Trophoblast cell (in vitro differentiated cells and primary cell): ENCODE data around the gene NKX6-2.

ENCODE experiments used
- DNase-seq, 2 donors: peaks; one replicate each; pipeline ENCODE4 v3.0.0-alpha.2; 2016
- H2AFZ ChIP-seq: 2 replicates; pipeline ENCODE4 v1.6.1; 2013; ENCODE audit warnings: low read length, moderate library complexity, mild to moderate bottlenecking; ENCODE audit not compliant: insufficient read depth, poor library complexity
- H2AK5ac ChIP-seq: 2 replicates; pipeline ENCODE4 v1.6.1; 2013; ENCODE audit warnings: mild to moderate bottlenecking, low read length
- H2BK120ac ChIP-seq: 2 replicates; pipeline ENCODE4 v1.6.1; 2013; ENCODE audit warnings: low read length, mild to moderate bottlenecking, moderate library complexity; ENCODE audit not compliant: insufficient read depth, poor library complexity
- H2BK12ac ChIP-seq: 2 replicates; pipeline ENCODE4 v1.6.1; 2013; ENCODE audit warnings: mild to moderate bottlenecking, low read length, moderate library complexity
- H2BK5ac ChIP-seq: 2 replicates; pipeline ENCODE4 v1.6.1; 2013; ENCODE audit warnings: low read length, low read depth, moderate library complexity, mild to moderate bottlenecking; ENCODE audit not compliant: poor library complexity
- H3K14ac ChIP-seq: 2 replicates; pipeline ENCODE4 v1.6.1; 2013; ENCODE audit warnings: mild to moderate bottlenecking, low read length
- H3K18ac ChIP-seq: 2 replicates; pipeline ENCODE4 v1.6.1; 2013; ENCODE audit warnings: mild to moderate bottlenecking, low read length
- H3K23ac ChIP-seq: 2 replicates; pipeline ENCODE4 v1.6.1; 2013; ENCODE audit warnings: low read length
- H3K27ac ChIP-seq: 2 replicates; pipeline ENCODE4 v1.5.1; 2013; ENCODE audit warnings: low read depth, mild to moderate bottlenecking, inconsistent platforms, low read length, moderate library complexity
- H3K27me3 ChIP-seq: 2 replicates; pipeline ENCODE4 v1.6.1; 2013; ENCODE audit warnings: inconsistent platforms, mild to moderate bottlenecking, low read length, moderate library complexity; ENCODE audit not compliant: insufficient read depth
- H3K36me3 ChIP-seq, 2 experiments: 1 replicate in 1 of 2; 2 replicates in 1 of 2; pipeline ENCODE4 v1.6.1; 2013; ENCODE audit warnings: low read length in 2 of 2, mild to moderate bottlenecking in 2 of 2, moderate library complexity in 1 of 2; ENCODE audit not compliant: insufficient read depth in 2 of 2, control insufficient read depth in 1 of 2
- H3K4ac ChIP-seq: 2 replicates; pipeline ENCODE4 v1.6.1; 2013; ENCODE audit warnings: low read depth, mild to moderate bottlenecking, low read length, moderate library complexity
- H3K4me1 ChIP-seq, 2 experiments: 1 replicate in 1 of 2; 2 replicates in 1 of 2; pipeline ENCODE4 v1.6.1; 2013; ENCODE audit warnings: low read length in 2 of 2, mild to moderate bottlenecking in 2 of 2, moderate library complexity in 1 of 2; ENCODE audit not compliant: insufficient read depth in 2 of 2, control insufficient read depth in 1 of 2
- H3K4me2 ChIP-seq: 2 replicates; pipeline ENCODE4 v1.6.1; 2013; ENCODE audit warnings: inconsistent platforms, mild to moderate bottlenecking, low read length, moderate library complexity
- H3K4me3 ChIP-seq: 2 replicates; pipeline ENCODE4 v1.5.1; 2013; ENCODE audit warnings: mild to moderate bottlenecking, low read depth, low read length, inconsistent platforms
- H3K79me1 ChIP-seq: one replicate; pipeline ENCODE4 v1.6.1; 2013; ENCODE audit warnings: low read length
- H3K79me2 ChIP-seq: 2 replicates; pipeline ENCODE4 v1.6.1; 2013; ENCODE audit warnings: low read length, mild to moderate bottlenecking; ENCODE audit not compliant: control insufficient read depth, insufficient read depth, poor library complexity
- H3K9ac ChIP-seq: 2 replicates; pipeline ENCODE4 v1.6.1; 2013; ENCODE audit warnings: mild to moderate bottlenecking, low read length
- H3K9me3 ChIP-seq: 2 replicates; pipeline ENCODE4 v1.6.1; 2013; ENCODE audit warnings: low read depth, mild to moderate bottlenecking, control low read depth, inconsistent platforms, low read length; ENCODE audit not compliant: insufficient read depth
- H4K12ac ChIP-seq: 2 replicates; pipeline ENCODE4 v1.6.1; 2013; ENCODE audit warnings: low read depth, mild to moderate bottlenecking, low read length, moderate library complexity
- H4K8ac ChIP-seq: 2 replicates; pipeline ENCODE4 v1.6.1; 2013; ENCODE audit warnings: low read depth, mild to moderate bottlenecking, low read length, moderate library complexity
- H4K91ac ChIP-seq: one replicate; pipeline ENCODE4 v1.6.1; 2013; ENCODE audit warnings: low read depth, mild to moderate bottlenecking, low read length, moderate library complexity
- WGBS: extraction: QIAGEN DNeasy Blood & Tissue Kit; methylation state at CpG from one replicate; pipeline ENCODE4 v1.1.7; 2013; ENCODE audit warnings: missing lambda C conversion rate; ENCODE audit not compliant: insufficient read length, insufficient coverage; ENCODE audit errors: extremely low coverage; 5-methylcytosine and 5-hydroxymethylcytosine counted together

Gene NKX6-2

DNA sequence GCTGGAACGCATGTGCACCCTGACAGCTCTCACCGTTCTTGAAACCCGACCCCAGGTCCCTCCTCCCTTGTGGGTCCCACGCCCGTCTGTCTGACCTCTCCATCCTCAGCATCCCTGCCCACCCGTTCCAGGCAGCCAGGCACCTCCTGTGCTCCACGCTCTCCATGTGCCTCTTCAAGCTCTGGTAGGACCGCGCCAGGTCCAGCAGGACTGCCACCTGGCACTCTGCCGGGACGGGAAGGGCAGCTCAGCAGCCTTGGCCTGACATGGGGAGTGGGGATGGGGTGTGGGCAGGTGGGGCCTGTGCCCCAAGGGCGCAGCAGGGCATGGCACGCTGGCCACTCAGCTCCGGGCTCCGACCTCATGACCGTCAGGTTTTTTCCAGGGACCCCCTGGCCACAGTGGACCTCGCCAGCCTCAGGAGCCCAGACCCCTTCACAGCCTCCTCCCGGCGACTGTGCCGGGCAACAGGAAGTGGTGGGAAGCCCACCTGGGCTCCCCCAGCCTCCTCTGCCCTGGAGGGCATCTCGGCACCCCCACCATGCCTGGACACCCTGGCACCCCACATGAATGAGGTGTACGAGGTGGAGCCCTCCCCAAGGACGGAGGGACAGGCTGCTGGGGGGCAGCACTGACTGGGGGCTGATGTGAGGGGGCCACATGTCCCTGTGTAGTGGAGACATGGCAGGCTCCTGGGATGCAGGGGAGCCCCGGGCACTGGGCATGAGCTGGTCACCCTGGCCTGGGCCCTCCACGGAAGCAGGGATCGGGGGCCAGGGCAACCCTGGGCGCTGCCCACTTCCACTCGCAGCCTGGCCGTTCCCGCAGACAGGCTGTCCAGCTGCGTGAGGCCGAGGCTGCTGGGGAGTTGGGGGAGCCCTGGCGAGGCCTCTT, 25.1 kb upstream of the NKX6-2 start:
- DNase-seq, result no peak
- H3K4me1 ChIP-seq, result no peaks in the 10 kb centered on the region
- no peak overlapping the region for H3K18ac ChIP-seq
- H3K9me3 ChIP-seq, result peaks cover 8% of the 10 kb centered on the region
- H2BK120ac ChIP-seq, result no peak overlapping the region
- H3K14ac ChIP-seq, result no peak overlapping the region
- WGBS, result no CpG with 5 or more reads among the region's 33 CpGs
- H3K23ac ChIP-seq, result no peak overlapping the region
- no peaks in the 10 kb centered on the region for H3K79me1 ChIP-seq
- no peak overlapping the region for H3K27ac ChIP-seq
- H3K9ac ChIP-seq, result no peak overlapping the region
- no peaks in the 10 kb centered on the region for H3K79me2 ChIP-seq
- H2BK5ac ChIP-seq, result no peak overlapping the region
- H3K4me3 ChIP-seq, result no peak overlapping the region
- no peak overlapping the region for H3K4ac ChIP-seq
- H2AFZ ChIP-seq, result no peak overlapping the region
- H4K8ac ChIP-seq, result no peak overlapping the region
- peaks cover 2% of the 10 kb centered on the region for H3K27me3 ChIP-seq
- H4K12ac ChIP-seq, result no peak overlapping the region
- no peak overlapping the region for H2BK12ac ChIP-seq
- no peak overlapping the region for H4K91ac ChIP-seq
- H3K4me2 ChIP-seq, result no peak overlapping the region
- no peaks in the 10 kb centered on the region for H3K36me3 ChIP-seq
- H2AK5ac ChIP-seq, result no peak overlapping the region

DNA sequence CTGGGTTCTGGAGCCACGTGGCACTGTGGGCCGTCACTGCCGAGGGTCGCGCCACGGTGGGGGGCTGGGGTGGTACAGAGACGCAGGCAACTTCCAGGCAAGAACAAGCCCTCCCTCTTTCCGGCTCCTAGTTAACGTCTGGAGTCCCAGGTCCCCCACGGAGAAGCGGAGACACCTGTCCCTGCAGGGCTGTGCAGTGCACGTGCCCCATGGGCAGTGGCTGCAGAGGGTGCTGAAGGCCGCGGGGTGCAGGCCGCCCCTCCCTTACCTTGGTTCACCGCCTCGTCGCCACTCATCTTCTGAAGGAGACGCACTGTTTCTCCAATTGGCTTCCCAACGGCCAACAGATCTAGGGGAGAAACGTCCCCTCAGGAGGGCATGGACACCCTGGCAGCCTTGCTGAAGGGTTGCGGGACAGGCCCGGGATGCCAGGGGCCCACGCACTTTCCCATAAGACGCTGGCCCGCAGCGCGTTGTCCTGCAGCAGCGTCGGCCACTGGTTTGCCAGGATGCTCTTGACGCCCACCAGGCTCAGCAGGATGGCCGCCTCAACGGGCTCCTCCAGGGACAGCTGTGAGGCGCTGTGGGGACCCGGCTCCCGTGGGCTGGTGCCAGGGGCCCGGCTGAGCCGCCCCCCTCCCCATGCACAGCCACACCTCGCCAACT, 24.3 kb upstream of the NKX6-2 start:
- H3K9ac ChIP-seq, result no peak overlapping the region
- H2BK120ac ChIP-seq, result no peak overlapping the region
- H2AFZ ChIP-seq, result no peak overlapping the region
- H3K79me2 ChIP-seq, result no peaks in the 10 kb centered on the region
- no peaks in the 10 kb centered on the region for H3K4me1 ChIP-seq
- H2BK12ac ChIP-seq, result no peak overlapping the region
- no peak overlapping the region for H2BK5ac ChIP-seq
- DNase-seq, result no peak
- H4K8ac ChIP-seq, result no peak overlapping the region
- H4K12ac ChIP-seq, result no peak overlapping the region
- no peaks in the 10 kb centered on the region for H3K36me3 ChIP-seq
- no peak overlapping the region for H3K14ac ChIP-seq
- H2AK5ac ChIP-seq, result no peak overlapping the region
- H3K4me3 ChIP-seq, result no peak overlapping the region
- no CpG with 5 or more reads among the region's 39 CpGs for WGBS
- no peak overlapping the region for H3K4ac ChIP-seq
- H3K9me3 ChIP-seq, result peaks cover 8% of the 10 kb centered on the region
- peaks cover 2% of the 10 kb centered on the region for H3K27me3 ChIP-seq
- H3K27ac ChIP-seq, result no peak overlapping the region
- no peak overlapping the region for H3K18ac ChIP-seq
- no peak overlapping the region for H4K91ac ChIP-seq
- H3K79me1 ChIP-seq, result no peaks in the 10 kb centered on the region
- H3K23ac ChIP-seq, result no peak overlapping the region
- H3K4me2 ChIP-seq, result no peak overlapping the region

DNA sequence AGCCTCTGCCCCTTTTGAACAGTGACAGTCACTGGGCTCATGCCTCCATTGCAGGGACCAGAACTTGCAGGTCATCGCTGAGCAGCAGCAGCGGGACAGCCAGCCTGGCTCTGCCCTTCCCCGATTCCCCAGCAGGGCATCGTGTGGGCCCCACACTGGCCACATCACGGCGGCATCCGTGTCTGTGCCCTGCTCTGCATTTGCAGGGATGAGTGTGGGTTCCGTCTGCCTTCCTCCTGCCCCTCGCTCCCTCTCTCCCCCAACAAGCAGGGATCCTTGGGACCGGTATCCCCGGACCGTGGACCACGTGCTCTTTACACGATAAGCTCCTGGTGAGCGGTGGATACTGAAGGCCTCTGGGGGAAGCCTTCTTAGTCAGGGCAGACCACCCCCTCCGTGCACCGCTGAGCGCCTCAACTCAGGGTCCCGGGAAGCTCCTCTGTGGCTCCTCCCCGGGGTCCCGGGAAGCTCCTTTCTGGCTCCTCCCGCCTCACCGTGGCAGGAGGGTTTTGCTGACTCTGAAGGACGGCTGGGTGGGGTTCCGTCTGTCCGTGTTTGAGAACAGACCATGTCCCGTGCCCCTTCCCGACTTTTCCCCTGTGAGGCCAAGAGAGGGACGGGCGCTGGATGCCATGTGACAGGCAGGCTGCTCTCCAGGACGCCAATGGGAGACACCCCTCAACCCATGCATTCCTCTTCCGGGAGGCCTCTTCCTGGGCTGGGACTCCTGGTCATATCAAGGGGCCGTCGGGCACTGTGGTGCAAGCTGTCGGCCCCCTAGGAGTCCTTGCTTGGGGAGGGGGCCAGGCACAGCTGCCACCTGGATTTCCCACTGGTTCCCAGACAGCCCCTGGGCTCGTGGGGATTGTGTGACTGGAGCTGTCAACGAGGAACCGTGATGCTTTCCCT, 23.5 kb upstream of the NKX6-2 start:
- no peak overlapping the region for H4K91ac ChIP-seq
- no peak overlapping the region for H4K8ac ChIP-seq
- no peak overlapping the region for H2AK5ac ChIP-seq
- no peak overlapping the region for H3K4me2 ChIP-seq
- no peak overlapping the region for H3K23ac ChIP-seq
- H3K9me3 ChIP-seq, result peaks cover 8% of the 10 kb centered on the region
- no peaks in the 10 kb centered on the region for H3K27me3 ChIP-seq
- no peak overlapping the region for H3K4ac ChIP-seq
- no CpG with 5 or more reads among the region's 38 CpGs for WGBS
- H4K12ac ChIP-seq, result no peak overlapping the region
- no peak overlapping the region for H2AFZ ChIP-seq
- DNase-seq, result no peak
- no peak overlapping the region for H3K14ac ChIP-seq
- no peak overlapping the region for H2BK12ac ChIP-seq
- H3K9ac ChIP-seq, result no peak overlapping the region
- no peak overlapping the region for H2BK120ac ChIP-seq
- H3K36me3 ChIP-seq, result no peaks in the 10 kb centered on the region
- no peaks in the 10 kb centered on the region for H3K79me1 ChIP-seq
- no peak overlapping the region for H3K18ac ChIP-seq
- no peak overlapping the region for H2BK5ac ChIP-seq
- H3K4me1 ChIP-seq, result no peaks in the 10 kb centered on the region
- H3K79me2 ChIP-seq, result no peaks in the 10 kb centered on the region
- no peak overlapping the region for H3K4me3 ChIP-seq
- H3K27ac ChIP-seq, result no peak overlapping the region

DNA sequence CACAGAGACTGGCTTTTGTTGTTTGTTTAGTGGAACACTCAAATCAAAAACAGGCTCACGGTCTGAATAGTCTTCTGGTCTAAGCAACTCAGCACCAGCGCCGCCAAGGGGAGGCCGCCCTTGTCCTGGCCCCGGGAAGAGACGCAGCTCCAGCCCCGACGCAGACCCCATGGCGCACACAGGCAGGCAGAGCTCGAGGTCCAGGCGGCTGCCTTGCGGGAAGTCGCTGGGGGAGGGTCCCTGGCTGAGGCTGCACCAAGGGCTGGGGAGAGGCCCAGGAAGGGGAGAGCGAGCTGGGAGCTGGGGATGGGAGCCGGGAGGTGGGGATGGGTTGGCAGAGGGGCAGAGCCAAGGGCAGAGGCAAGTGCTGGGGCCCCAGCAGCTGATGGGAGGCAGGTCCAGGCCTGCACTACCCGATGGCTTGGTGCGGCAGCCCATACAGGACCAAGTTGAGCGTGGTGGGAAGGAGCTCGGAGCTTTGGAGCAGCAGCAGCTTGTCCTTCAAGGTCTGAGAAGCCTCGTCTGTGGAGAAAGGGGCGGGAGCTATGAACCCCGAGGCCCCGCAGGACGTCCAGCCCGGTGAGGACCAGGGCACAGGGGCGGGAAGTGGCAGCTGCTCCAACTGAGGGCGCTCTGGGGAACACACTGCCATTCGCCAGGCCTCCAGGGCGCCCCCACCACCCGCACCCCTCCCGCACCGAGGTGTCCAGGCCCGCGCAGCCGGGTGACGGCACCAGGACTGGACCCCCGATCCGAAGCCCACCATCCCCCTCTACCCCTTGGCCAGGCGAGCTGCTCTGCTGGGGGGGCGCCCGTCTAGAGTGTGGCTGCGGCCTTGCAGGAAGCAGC, 22.7 kb upstream of the NKX6-2 start:
- H3K27ac ChIP-seq, result no peak overlapping the region
- no CpG with 5 or more reads among the region's 42 CpGs for WGBS
- H3K14ac ChIP-seq, result no peak overlapping the region

More for the DNA sequence above, 22.7 kb upstream of the NKX6-2 start:
- Histone ChIP-seq H3K36me3 (no peaks in the 10 kb centered on the region), H3K4ac (no peak overlapping the region), H3K9me3 (peaks cover 8% of the 10 kb centered on the region), H2BK12ac (no peak overlapping the region), H4K8ac (no peak overlapping the region), H3K27me3 (no peaks in the 10 kb centered on the region), H2BK5ac (no peak overlapping the region), H2BK120ac (no peak overlapping the region), H3K4me1 (no peaks in the 10 kb centered on the region), H3K79me2 (no peaks in the 10 kb centered on the region), H2AK5ac (no peak overlapping the region), H3K79me1 (no peaks in the 10 kb centered on the region), H4K12ac (no peak overlapping the region), H3K9ac (no peak overlapping the region), H3K23ac (no peak overlapping the region), H2AFZ (no peak overlapping the region), H3K4me2 (no peak overlapping the region), H3K18ac (no peak overlapping the region), H4K91ac (no peak overlapping the region), H3K4me3 (no peak overlapping the region)
- DNase-seq, result no peak
